Stimulated activated naive CD4-positive, alpha-beta T cell treated with Interleukin-2 at 50 U/mL for 16 hours (primary cell): ENCODE data around the gene ALG11.

Source experiments
- DNase-seq: peaks from one replicate; lab custom pipeline; 2025; lab: John Stamatoyannopoulos, UW

ALG11 gene

GRCh38 chr13:51997641-51998330, 14.4 kb upstream of the ALG11 start:
- no peak for DNase-seq

GRCh38 chr13:51998723-51999509, 13.3 kb upstream of the ALG11 start:
- DNase-seq: no peak

GRCh38 chr13:51999510-51999911, 12.7 kb upstream of the ALG11 start:
- no peak for DNase-seq

- no peak for DNase-seq
These were observed 12.3 kb upstream of the ALG11 start for GRCh38 chr13:51999921-52000320.

GRCh38 chr13:52001120-52001731, 11.0 kb upstream of the ALG11 start:
- no peak for DNase-seq

GRCh38 chr13:52002361-52002760, 9.8 kb upstream of the ALG11 start:
- no peak for DNase-seq

GRCh38 chr13:52003541-52003940, 8.7 kb upstream of the ALG11 start:
- DNase-seq: no peak

GRCh38 chr13:52004511-52005170, 7.6 kb upstream of the ALG11 start:
- DNase-seq: no peak

- no peak for DNase-seq
These were observed 6.2 kb upstream of the ALG11 start for GRCh38 chr13:52005841-52006522.

GRCh38 chr13:52006523-52007245, 5.5 kb upstream of the ALG11 start:
- DNase-seq: no peak

GRCh38 chr13:52009946-52010345, 2.3 kb upstream of the ALG11 start:
- no peak for DNase-seq

- DNase-seq: peak; percentile 15
These were observed 1.1 kb upstream of the ALG11 start, which contains the start of gene ATP7B for GRCh38 chr13:52010890-52011631. Gene ATP7B (minus strand): TSS chr13:52011450. CDS start chr13:52011337, 113 bp downstream.

- DNase-seq: no peak
These were observed 276 bp downstream of the ALG11 start for GRCh38 chr13:52012512-52012836.

- no peak for DNase-seq
These were observed 4.1 kb downstream of the ALG11 start for GRCh38 chr13:52016296-52016695.

GRCh38 chr13:52020191-52020590, 8.0 kb downstream of the ALG11 start:
- no peak for DNase-seq

GRCh38 chr13:52022356-52022755, 10.2 kb downstream of the ALG11 start:
- DNase-seq: no peak

GRCh38 chr13:52024481-52024880, 12.3 kb downstream of the ALG11 start, which contains the start of gene UTP14C:
Gene UTP14C (plus strand): TSS chr13:52024691. CDS start chr13:52028805, 4,114 bp downstream.
- no peak for DNase-seq

- no peak for DNase-seq
These were observed 13.5 kb downstream of the ALG11 start for GRCh38 chr13:52025475-52026245.

- DNase-seq: no peak
These were observed 14.0 kb downstream of the ALG11 start for GRCh38 chr13:52026246-52026626.

- no peak for DNase-seq
These were observed 15.6 kb downstream of the ALG11 start for GRCh38 chr13:52027832-52028231.
